HEK293 (cell line): ENCODE results near the gene ENOX2.

ENCODE experiments used
- CTCF ChIA-PET: fragments of 350-600 bp; formaldehyde crosslinking; extraction: SDS; loops from one replicate; lab custom pipeline; 2021; ENCODE audit warnings: antibody characterized with exemption; lab: Yijun Ruan, JAX
- POLR2A ChIA-PET: fragments of 300-600 bp; formaldehyde crosslinking; extraction: SDS; loops from one replicate; lab custom pipeline; 2020; ENCODE audit warnings: antibody characterized with exemption, inconsistent platforms; lab: Yijun Ruan, JAX
- H3K27ac ChIP-seq: fragments of 200-500 bp; sonication (Bioruptor generic); 2 replicates; pipeline ENCODE4 v1.5.1; 2014; ENCODE audit warnings: low read depth, low read length, control low read depth, inconsistent platforms; ENCODE audit errors: extremely low read depth
- H3K36me3 ChIP-seq, 2 experiments: fragments of 200-500 bp in 1 of 2; sonication (Bioruptor generic) in 1 of 2; 1 replicate in 1 of 2; 2 replicates in 1 of 2; pipeline ENCODE4 v1.5.1; 2014 to 2017; ENCODE audit warnings: inconsistent platforms in 2 of 2, low read length in 2 of 2; ENCODE audit not compliant: control insufficient read depth in 2 of 2, insufficient read depth in 1 of 2
- H3K4me1 ChIP-seq: fragments of 200-500 bp; sonication (Bioruptor generic); 2 replicates; pipeline ENCODE4 v1.5.1; 2014; ENCODE audit warnings: mild to moderate bottlenecking, low read length, inconsistent platforms; ENCODE audit not compliant: control insufficient read depth, insufficient read depth
- H3K4me3 ChIP-seq: 2 replicates; pipeline ENCODE4 v1.5.1; 2011; ENCODE audit warnings: low read depth, mild to moderate bottlenecking, control low read depth, low read length, moderate library complexity
- H3K9me3 ChIP-seq: fragments of 200-500 bp; sonication (Bioruptor generic); 2 replicates; pipeline ENCODE4 v1.5.1; 2014; ENCODE audit warnings: low read depth, low read length, inconsistent platforms; ENCODE audit not compliant: control insufficient read depth, insufficient read depth
- FEZF1 ChIP-seq: fragments of 450-650 bp; formaldehyde crosslinking; IDR thresholded peaks from 2 replicates; pipeline ENCODE4 v1.5.1; 2016; ENCODE audit warnings: missing biosample characterization, missing genetic modification characterization
- GFI1B ChIP-seq: fragments of 450-650 bp; formaldehyde crosslinking; IDR thresholded peaks from 2 replicates; pipeline ENCODE4 v1.5.1; 2016; ENCODE audit warnings: missing biosample characterization, missing genetic modification characterization
- GLI2 ChIP-seq: fragments of 450-650 bp; formaldehyde crosslinking; IDR thresholded peaks from 2 replicates; pipeline ENCODE4; 2017; ENCODE audit warnings: missing biosample characterization, missing genetic modification characterization, low read depth, borderline replicate concordance
- GLIS2 ChIP-seq: fragments of 450-650 bp; formaldehyde crosslinking; IDR thresholded peaks from 2 replicates; pipeline ENCODE4 v1.5.1; 2016; ENCODE audit warnings: missing biosample characterization, missing genetic modification characterization
- MYNN ChIP-seq: fragments of 450-650 bp; formaldehyde crosslinking; IDR thresholded peaks from 2 replicates; pipeline ENCODE4 v1.5.1; 2016; ENCODE audit warnings: missing biosample characterization, missing genetic modification characterization, borderline replicate concordance
- OSR2 ChIP-seq: fragments of 450-650 bp; formaldehyde crosslinking; IDR thresholded peaks from 2 replicates; pipeline ENCODE4 v1.5.1; 2016; ENCODE audit warnings: missing biosample characterization, missing genetic modification characterization
- PATZ1 ChIP-seq: fragments of 450-650 bp; formaldehyde crosslinking; IDR thresholded peaks from 2 replicates; pipeline ENCODE4 v1.5.1; 2016; ENCODE audit warnings: missing biosample characterization, missing genetic modification characterization
- SP2 ChIP-seq: fragments of 450-650 bp; formaldehyde crosslinking; IDR thresholded peaks from 2 replicates; pipeline ENCODE4 v1.5.1; 2016; ENCODE audit warnings: missing biosample characterization, missing genetic modification characterization
- SP3 ChIP-seq: fragments of 450-650 bp; formaldehyde crosslinking; IDR thresholded peaks from 2 replicates; pipeline ENCODE4 v1.5.1; 2016; ENCODE audit warnings: missing biosample characterization, missing genetic modification characterization
- YY2 ChIP-seq: fragments of 450-650 bp; formaldehyde crosslinking; IDR thresholded peaks from 2 replicates; pipeline ENCODE4 v1.5.1; 2016; ENCODE audit warnings: missing biosample characterization, missing genetic modification characterization
- ZEB2 ChIP-seq: fragments of 450-650 bp; formaldehyde crosslinking; IDR thresholded peaks from 2 replicates; pipeline ENCODE4 v1.5.1; 2016; ENCODE audit warnings: missing biosample characterization, missing genetic modification characterization
- ZNF140 ChIP-seq: fragments of 450-650 bp; formaldehyde crosslinking; IDR thresholded peaks from 2 replicates; pipeline ENCODE4 v1.5.1; 2016; ENCODE audit warnings: missing biosample characterization, missing genetic modification characterization
- ZNF18 ChIP-seq: fragments of 450-650 bp; formaldehyde crosslinking; IDR thresholded peaks from 2 replicates; pipeline ENCODE4 v1.5.1; 2016; ENCODE audit warnings: missing biosample characterization, missing genetic modification characterization
- ZNF23 ChIP-seq: fragments of 450-650 bp; formaldehyde crosslinking; IDR thresholded peaks from 2 replicates; pipeline ENCODE4 v1.5.1; 2016; ENCODE audit warnings: missing biosample characterization, missing genetic modification characterization, borderline replicate concordance
- ZNF248 ChIP-seq: fragments of 450-650 bp; formaldehyde crosslinking; IDR thresholded peaks from 2 replicates; pipeline ENCODE4 v1.5.1; 2017; ENCODE audit warnings: missing biosample characterization, missing genetic modification characterization
- ZNF292 ChIP-seq: fragments of 450-650 bp; formaldehyde crosslinking; IDR thresholded peaks from 2 replicates; pipeline ENCODE4 v1.5.1; 2016; ENCODE audit warnings: low read depth, missing biosample characterization, missing genetic modification characterization, borderline replicate concordance
- ZNF362 ChIP-seq: fragments of 450-650 bp; formaldehyde crosslinking; IDR thresholded peaks from 2 replicates; pipeline ENCODE4 v1.5.1; 2016; ENCODE audit warnings: missing biosample characterization, missing genetic modification characterization
- ZNF394 ChIP-seq: fragments of 450-650 bp; formaldehyde crosslinking; IDR thresholded peaks from 2 replicates; pipeline ENCODE4 v1.5.1; 2016; ENCODE audit warnings: missing biosample characterization, missing genetic modification characterization, mild to moderate bottlenecking, moderate library complexity, borderline replicate concordance
- ZNF513 ChIP-seq: fragments of 450-650 bp; IDR thresholded peaks from 2 replicates; pipeline ENCODE4 v1.5.1; 2018; ENCODE audit warnings: missing biosample characterization, missing genetic modification characterization
- ZNF544 ChIP-seq: fragments of 450-650 bp; formaldehyde crosslinking; IDR thresholded peaks from 2 replicates; pipeline ENCODE4 v1.5.0; 2017; ENCODE audit warnings: missing biosample characterization, missing genetic modification characterization
- ZNF549 ChIP-seq: fragments of 450-650 bp; IDR thresholded peaks from 2 replicates; pipeline ENCODE4 v1.5.1; 2018; ENCODE audit warnings: missing biosample characterization, missing genetic modification characterization, mild to moderate bottlenecking, inconsistent platforms, moderate library complexity
- ZNF610 ChIP-seq: fragments of 450-650 bp; formaldehyde crosslinking; IDR thresholded peaks from 2 replicates; pipeline ENCODE4 v1.5.1; 2016; ENCODE audit warnings: missing biosample characterization, missing genetic modification characterization, borderline replicate concordance
- ZNF704 ChIP-seq: fragments of 450-650 bp; formaldehyde crosslinking; IDR thresholded peaks from 2 replicates; pipeline ENCODE4 v1.5.1; 2016; ENCODE audit warnings: missing biosample characterization, missing genetic modification characterization
- ZNF747 ChIP-seq: fragments of 450-650 bp; formaldehyde crosslinking; IDR thresholded peaks from 2 replicates; pipeline ENCODE4 v1.5.1; 2016; ENCODE audit warnings: missing biosample characterization, missing genetic modification characterization
- ZNF776 ChIP-seq: fragments of 450-650 bp; formaldehyde crosslinking; IDR thresholded peaks from 2 replicates; pipeline ENCODE4 v1.5.0; 2017; ENCODE audit warnings: missing biosample characterization, missing genetic modification characterization, borderline replicate concordance
- ZNF792 ChIP-seq: fragments of 450-650 bp; formaldehyde crosslinking; IDR thresholded peaks from 2 replicates; pipeline ENCODE4 v1.5.1; 2016; ENCODE audit warnings: missing biosample characterization, missing genetic modification characterization
- TF ChIP-seq, protein P1 (sequence below): fragments of 450-650 bp; formaldehyde crosslinking; IDR thresholded peaks from 2 replicates; pipeline ENCODE4 v1.5.1; 2016; ENCODE audit warnings: missing biosample characterization, missing genetic modification characterization, borderline replicate concordance
- TF ChIP-seq, protein P2 (sequence below): fragments of 450-650 bp; formaldehyde crosslinking; IDR thresholded peaks from 2 replicates; pipeline ENCODE4 v1.5.1; 2017; ENCODE audit warnings: missing biosample characterization, missing genetic modification characterization

The ENOX2 gene

GRCh38 chrX:130840345-130840744, 62.7 kb downstream of the ENOX2 start:
- POLR2A ChIA-PET: no interaction called here
- Histone ChIP-seq H3K27ac (no peak overlapping the region), H3K4me1 (0 out of 2 replicates have a peak, but pooled peaks cover 3% of the 10 kb centered on the region), H3K4me3 (no peak overlapping the region), H3K9me3 (no peaks in the 10 kb centered on the region), H3K36me3 (no peaks in the 10 kb centered on the region)
- CTCF ChIA-PET: no interaction called here
- TF ChIP-seq GLI2 (tag by site-specific recombination) (peak; percentile 43; the same call in 1 of the 2 replicates), ZNF544 (tag by site-specific recombination) (no peak), ZNF610 (tag by site-specific recombination) (no peak), ZNF792 (tag by site-specific recombination) (no peak), SP3 (no peak), ZNF248 (tag by site-specific recombination) (no peak), ZNF23 (no peak), GFI1B (tag by site-specific recombination) (no peak), ZNF549 (tag by site-specific recombination) (no peak), GLIS2 (tag by site-specific recombination) (no peak), ZNF776 (tag by site-specific recombination) (no peak), ZNF394 (tag by site-specific recombination) (peak; percentile 94), ZNF140 (tag by site-specific recombination) (peak; percentile 92), PATZ1 (tag by site-specific recombination) (no peak), ZNF292 (peak; percentile 17; the same call in 1 of the 2 replicates), YY2 (tag by site-specific recombination) (no peak), SP2 (no peak), MYNN (tag by site-specific recombination) (no peak), ZNF362 (tag by site-specific recombination) (no peak), ZNF18 (no peak), ZNF747 (tag by site-specific recombination) (no peak), OSR2 (no peak), FEZF1 (tag by site-specific recombination) (no peak), ZNF513 (tag by site-specific recombination) (no peak), ZNF704 (tag by site-specific recombination) (peak; percentile 43; the same call in 1 of the 2 replicates), ZEB2 (no peak)
- TF ChIP-seq, protein P1, sequence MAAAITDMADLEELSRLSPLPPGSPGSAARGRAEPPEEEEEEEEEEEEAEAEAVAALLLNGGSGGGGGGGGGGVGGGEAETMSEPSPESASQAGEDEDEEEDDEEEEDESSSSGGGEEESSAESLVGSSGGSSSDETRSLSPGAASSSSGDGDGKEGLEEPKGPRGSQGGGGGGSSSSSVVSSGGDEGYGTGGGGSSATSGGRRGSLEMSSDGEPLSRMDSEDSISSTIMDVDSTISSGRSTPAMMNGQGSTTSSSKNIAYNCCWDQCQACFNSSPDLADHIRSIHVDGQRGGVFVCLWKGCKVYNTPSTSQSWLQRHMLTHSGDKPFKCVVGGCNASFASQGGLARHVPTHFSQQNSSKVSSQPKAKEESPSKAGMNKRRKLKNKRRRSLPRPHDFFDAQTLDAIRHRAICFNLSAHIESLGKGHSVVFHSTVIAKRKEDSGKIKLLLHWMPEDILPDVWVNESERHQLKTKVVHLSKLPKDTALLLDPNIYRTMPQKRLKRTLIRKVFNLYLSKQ (tag by site-specific recombination): 0 out of 2 replicates have a peak, but pooled peaks have one; percentile 40
- TF ChIP-seq, protein P2, sequence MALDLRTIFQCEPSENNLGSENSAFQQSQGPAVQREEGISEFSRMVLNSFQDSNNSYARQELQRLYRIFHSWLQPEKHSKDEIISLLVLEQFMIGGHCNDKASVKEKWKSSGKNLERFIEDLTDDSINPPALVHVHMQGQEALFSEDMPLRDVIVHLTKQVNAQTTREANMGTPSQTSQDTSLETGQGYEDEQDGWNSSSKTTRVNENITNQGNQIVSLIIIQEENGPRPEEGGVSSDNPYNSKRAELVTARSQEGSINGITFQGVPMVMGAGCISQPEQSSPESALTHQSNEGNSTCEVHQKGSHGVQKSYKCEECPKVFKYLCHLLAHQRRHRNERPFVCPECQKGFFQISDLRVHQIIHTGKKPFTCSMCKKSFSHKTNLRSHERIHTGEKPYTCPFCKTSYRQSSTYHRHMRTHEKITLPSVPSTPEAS (tag by site-specific recombination): no peak
